8988T (cell line): ENCODE measurements around the gene YEATS2.
"Not testable (repeated sequence)": the region's sequence is repeated elsewhere in the genome, so short reads cannot be mapped to it uniquely, and the experiment has no call there.

Experiments used
- DNase-seq: peaks from one replicate; pipeline ENCODE4 v3.0.0; 2011

YEATS2 gene

GRCh38 chr3:183779896-183780465 lies 82.4 kb downstream of the YEATS2 start:
- no peak for DNase-seq

- DNase-seq: no peak
Observed at GRCh38 chr3:183781246-183781645, 83.6 kb downstream of the YEATS2 start.

- DNase-seq: no peak
Observed at GRCh38 chr3:183782576-183783276, 85.1 kb downstream of the YEATS2 start.

DNA sequence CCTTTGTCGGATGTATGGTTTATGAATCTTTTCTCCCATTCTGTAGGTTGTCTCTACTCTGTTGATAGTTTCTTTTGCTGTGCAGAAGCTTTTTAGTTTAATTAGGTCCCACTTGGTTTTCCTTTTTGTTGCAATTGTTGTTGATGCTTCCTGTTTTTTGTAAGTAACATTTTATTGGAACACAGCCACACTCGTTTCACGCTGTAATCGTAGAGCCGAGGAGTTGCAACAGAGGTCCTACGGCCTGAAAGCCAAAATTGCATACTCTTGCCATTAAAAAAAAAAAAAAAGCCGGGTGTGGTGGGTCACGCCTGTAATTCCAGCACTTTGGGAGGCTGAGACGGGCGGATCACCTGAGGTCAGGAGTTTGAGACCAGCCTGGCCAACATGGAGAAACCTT lies 86.9 kb downstream of the YEATS2 start:
- not testable (repeated sequence) for DNase-seq

- no peak for DNase-seq
Observed at GRCh38 chr3:183789826-183790225, 92.2 kb downstream of the YEATS2 start.

- no peak for DNase-seq
Observed at GRCh38 chr3:183790700-183791099, 93.1 kb downstream of the YEATS2 start.

- no peak for DNase-seq
Observed at GRCh38 chr3:183792976-183793375, 95.4 kb downstream of the YEATS2 start.

DNA sequence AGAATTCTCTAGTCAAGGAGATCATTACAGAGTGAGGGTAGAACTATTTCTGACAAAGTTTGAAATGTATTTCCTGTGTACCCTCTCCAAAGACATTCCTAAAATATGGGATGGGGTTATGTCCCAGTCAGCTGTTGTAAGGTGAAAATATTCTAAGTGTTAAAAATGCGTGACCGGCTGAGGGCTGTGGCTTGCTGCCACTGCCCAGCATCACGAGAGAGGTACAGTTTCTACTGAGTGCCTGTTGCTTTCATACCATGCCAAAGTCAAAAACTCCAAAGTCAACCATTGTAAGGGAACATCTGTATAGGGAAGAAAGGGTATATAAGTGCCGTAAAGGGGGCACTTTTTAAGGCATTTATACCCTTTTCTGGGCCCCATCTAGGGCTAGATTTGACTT lies 96.9 kb downstream of the YEATS2 start:
- DNase-seq: no peak

- no peak for DNase-seq
Observed at GRCh38 chr3:183796372-183796771, 98.8 kb downstream of the YEATS2 start.

GRCh38 chr3:183797996-183798395 lies 100.4 kb downstream of the YEATS2 start:
- no peak for DNase-seq

DNA sequence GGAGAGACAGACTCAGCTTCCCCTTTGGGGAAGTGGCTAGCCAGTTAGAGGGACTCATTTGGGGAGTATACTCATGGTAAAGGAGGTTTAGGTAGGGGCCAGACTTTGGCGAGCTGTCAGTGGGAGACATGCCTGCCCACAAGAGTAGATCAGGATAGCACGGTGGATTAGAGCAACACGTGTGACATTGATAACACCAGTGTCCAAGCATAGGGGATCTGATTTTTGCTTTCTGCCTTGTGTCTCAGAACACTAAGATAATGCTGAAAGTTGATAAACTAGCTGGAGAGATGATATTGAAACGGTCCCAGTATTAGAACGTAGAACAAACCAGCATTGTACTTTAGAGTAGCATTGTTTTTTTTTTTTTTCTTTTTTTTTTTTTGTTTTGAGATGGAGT lies 101.9 kb downstream of the YEATS2 start:
- DNase-seq: no peak

GRCh38 chr3:183800243-183800863 lies 102.8 kb downstream of the YEATS2 start:
- DNase-seq: no peak

DNA sequence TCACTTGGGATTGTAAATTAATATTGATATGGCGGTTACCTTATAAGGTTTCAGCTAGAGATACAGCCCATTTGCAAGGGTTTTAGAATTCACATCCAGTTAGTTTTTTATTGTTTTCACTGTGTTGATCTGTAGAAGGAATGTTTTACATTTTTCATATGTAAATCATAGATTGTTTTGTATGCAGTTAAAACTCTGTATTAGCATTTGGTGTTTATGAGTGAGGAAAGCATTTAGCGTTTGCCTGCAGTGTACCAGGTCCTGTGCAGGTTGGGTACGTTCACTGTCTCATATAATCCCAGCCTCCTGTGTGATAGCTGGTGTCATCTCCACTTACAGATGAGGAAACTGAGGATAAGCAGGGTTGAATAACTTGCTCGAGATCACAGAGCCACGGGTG lies 104.0 kb downstream of the YEATS2 start:
- DNase-seq: no peak

DNA sequence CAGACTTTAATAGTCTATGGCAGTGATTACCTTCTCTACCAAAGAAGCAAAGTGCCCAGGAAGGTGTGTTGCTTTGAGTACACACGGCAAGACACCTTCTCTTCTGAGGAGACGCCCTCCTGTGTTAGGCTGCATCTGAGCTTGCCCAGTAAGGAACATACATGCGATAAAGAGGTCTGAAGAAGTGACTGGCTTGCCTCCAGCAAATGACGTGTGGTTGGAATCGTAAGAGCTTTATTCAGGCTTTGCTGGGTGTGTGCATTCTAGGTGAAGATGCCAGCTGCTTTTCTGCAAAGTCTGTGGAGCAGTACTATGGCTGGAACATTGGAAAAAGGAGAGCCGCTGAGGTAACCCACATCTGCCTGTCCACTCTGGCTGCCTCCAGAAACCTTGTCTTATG lies 105.4 kb downstream of the YEATS2 start:
- DNase-seq: no peak

DNA sequence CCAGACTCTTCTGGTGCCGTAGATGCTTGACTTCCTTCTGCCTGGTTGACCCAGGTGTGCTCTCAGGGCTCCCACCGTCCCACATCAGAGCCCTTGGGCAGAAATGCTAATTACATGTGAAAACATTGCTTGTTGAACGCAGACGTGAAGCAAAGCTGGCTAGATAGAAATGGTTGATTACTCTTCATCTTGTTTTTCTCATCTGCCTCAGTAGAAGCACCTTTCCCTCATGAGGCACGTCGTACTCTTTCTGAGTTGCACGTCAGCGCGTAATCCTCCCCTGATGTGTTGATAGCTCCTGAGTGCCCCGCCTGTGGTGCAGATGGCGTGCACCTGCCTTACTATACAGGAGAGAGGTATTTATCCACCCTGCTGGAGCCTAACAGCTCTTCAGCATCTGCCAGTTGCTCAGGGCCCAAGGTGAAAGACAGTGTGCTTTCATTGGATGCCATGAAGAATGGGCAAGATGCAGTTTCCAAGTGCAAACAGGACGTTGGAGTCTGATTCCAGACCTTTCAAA lies 109.7 kb downstream of the YEATS2 start:
- no peak for DNase-seq

- DNase-seq: no peak
Observed at GRCh38 chr3:183807881-183808280, 110.3 kb downstream of the YEATS2 start.

DNA sequence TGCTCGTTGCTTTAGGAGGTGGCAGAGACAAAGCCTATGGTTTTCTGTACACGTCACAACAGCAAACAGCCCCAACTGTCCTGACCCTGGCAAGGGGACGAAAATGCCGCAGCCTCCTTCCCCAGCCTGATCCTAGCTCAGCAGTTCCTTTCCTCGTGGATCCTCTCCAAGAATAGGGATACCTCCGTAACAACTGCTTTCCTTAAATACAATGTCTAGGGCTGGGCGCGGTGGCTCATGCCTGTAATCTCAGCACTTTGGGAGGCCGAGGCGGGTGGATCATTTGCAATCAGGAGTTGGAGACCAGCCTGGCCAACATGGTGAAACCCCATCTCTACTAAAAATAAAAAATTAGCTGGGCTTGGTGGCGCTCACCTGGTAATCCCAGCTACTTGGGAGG lies 110.8 kb downstream of the YEATS2 start:
- no peak for DNase-seq

- no peak for DNase-seq
Observed at GRCh38 chr3:183809270-183809669, 111.7 kb downstream of the YEATS2 start.

DNA sequence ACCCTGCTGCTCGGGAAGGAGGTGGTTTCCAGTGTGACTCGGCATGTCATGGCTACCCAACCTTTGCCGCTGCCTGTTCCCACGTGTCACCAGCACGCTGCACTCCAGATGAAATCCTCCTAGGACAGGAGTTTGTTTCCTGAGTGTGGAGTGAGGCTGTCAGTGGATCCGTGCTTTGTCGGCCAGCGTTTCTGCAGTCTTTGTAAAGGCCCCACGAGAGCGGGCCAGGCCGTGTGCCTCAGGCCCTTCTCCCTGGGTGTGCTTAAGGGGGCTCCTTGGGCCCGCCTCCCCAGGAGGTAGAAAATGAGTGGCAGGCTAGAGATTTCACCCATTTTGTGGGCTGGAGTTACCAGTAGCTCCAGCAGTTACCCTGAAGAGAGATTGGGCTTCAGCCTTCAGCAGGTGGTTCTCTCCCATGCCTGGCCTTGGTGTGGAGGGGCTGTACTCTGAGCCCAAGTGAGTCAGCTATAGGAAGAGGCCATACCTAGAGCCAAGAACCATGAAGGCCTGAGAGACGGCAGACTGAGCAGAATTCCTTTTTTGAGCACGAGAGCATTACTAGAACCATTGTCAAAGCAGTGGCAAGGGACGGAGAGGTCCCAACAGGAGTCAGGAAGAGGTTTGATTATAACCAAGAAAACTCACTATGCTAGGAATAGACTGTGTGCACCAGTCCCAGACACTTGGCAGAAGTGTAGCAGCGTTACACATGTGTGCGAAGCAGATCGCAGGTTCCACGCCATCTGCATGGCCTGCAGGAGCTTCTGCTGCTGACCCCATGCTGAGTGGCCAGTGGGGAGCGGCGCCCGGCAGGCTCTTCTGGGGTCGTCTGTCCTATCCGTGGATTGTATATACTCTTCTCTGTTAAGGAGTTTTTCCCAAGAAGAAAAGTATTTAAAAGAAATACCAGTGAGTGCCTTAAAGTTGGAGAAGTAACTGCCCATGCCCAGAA lies 113.3 kb downstream of the YEATS2 start:
- no peak for DNase-seq

- DNase-seq: no peak
Observed at GRCh38 chr3:183811638-183812037, 114.0 kb downstream of the YEATS2 start.

- DNase-seq: no peak
Observed at GRCh38 chr3:183812761-183813445, 115.3 kb downstream of the YEATS2 start.

DNA sequence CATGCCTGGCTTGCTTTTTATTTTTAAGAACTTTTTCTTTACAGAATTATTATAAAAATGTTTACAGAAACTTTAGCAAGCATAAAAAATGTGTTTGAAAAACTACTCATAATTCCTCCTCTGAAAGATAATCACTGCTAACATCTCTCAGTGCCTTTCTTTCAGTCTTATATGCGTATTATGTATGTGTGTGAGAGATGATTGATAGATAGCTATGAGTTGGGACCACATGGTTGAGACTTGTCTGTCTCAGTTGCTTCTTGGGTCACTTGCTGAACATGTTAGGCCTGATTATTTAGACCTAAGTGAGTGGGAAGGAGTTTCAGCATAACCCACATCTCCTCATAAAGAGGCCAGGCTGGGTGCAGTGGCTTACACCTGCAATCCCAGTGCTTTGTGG lies 116.6 kb downstream of the YEATS2 start:
- no peak for DNase-seq

GRCh38 chr3:183815563-183815940 lies 118.0 kb downstream of the YEATS2 start:
- no peak for DNase-seq
